Activated CD8-positive, alpha-beta T cell treated with anti-CD3 and anti-CD28 coated beads, Interleukin-2, amount 10 ng/mL, durations not matched to agents 7 days and 5 days (primary cell): Measurements from ENCODE around the gene STAG2. TPM values are rescaled to one million over a fixed set of nuclear protein-coding genes. Genes with fewer than 3 reads are reported as not detected.

Experiments used
- ATAC-seq: fragments of 150-1000 bp; cut with Tn5 transposase; one replicate; pipeline ENCODE4 v1.10.0; 2021; ENCODE audit warnings: moderate library complexity
- CTCF ChIA-PET: fragments of 350-600 bp; sonication (Branson Sonifier 250); formaldehyde crosslinking; loops from one replicate; lab custom pipeline; 2021; ENCODE audit warnings: antibody characterized with exemption; lab: Charles Lee
- POLR2A ChIA-PET: fragments of 350-600 bp; sonication (Branson Sonifier 250); formaldehyde crosslinking; loops from one replicate; lab custom pipeline; 2021; ENCODE audit warnings: antibody characterized with exemption; lab: Charles Lee
- DNase-seq: peaks from one replicate; pipeline ENCODE4 v3.0.0-alpha.2; 2020
- H3K27ac Mint-ChIP-seq: one replicate; pipeline ENCODE4 v1.8.0; 2021; ENCODE audit warnings: mild to moderate bottlenecking, mixed read lengths
- H3K27me3 Mint-ChIP-seq: one replicate; pipeline ENCODE4 v1.8.0; 2021; ENCODE audit warnings: low read depth, mixed read lengths
- H3K36me3 Mint-ChIP-seq: one replicate; pipeline ENCODE4 v1.8.0; 2021; ENCODE audit warnings: low read depth, mixed read lengths
- H3K4me1 Mint-ChIP-seq: one replicate; pipeline ENCODE4 v1.8.0; 2021; ENCODE audit warnings: low read depth, mixed read lengths
- H3K4me3 Mint-ChIP-seq: one replicate; pipeline ENCODE4 v1.8.0; 2021; ENCODE audit warnings: mild to moderate bottlenecking, mixed read lengths
- H3K9me3 Mint-ChIP-seq: one replicate; pipeline ENCODE4 v1.8.0; 2022; ENCODE audit warnings: mixed read lengths; ENCODE audit not compliant: insufficient read depth
- total RNA-seq, 2 experiments: library from RNA; stranded (reverse); gene quantifications; one replicate each; pipeline ENCODE4 v1.2.3, GENCODE V29; 2021

The STAG2 gene
- total RNA-seq, 2 experiments from 2014 or later = 87.3 to 94.9 TPM

DNA sequence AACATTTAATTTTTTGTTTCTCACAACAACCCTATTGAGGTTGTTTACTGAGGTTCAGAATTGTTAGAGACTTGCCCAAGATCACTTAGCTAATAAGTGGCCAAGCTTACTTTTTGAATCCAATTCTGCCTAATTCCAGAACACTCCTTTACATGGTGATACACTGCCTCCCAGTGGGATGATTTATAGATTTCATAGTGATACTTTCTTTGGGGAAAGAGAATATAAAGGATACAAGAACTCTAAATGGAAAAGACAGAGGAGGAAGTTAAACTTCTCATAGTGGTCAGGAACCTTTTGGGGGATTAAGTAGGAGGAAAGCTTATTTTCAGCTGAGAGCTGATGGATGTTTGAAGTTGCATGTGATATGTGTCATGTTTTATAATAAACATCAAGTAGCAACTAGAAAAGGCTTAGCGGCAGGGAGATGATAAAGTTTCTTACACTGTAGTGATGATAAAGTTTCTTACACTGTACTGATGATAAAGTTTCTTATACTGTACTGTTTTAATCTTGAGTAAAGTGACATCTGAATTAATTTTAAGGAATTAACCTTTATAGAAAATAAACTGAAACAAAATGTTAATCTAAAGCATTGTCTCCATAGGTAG is 15.3 kb downstream of the STAG2 start:
- H3K4me1 Mint-ChIP-seq = peaks cover 31% of the 10 kb centered on the region
- no peaks in the 10 kb centered on the region for H3K36me3 Mint-ChIP-seq
- no peak for DNase-seq
- H3K9me3 Mint-ChIP-seq = no peaks in the 10 kb centered on the region
- ATAC-seq = no peak
- ChIA-PET CTCF (interaction anchor here (0.6 to 1.0 kb wide), 2 partner anchors 14 to 41 kb away, joined by 3 to 4 read pairs; no protein-coding TSS in a partner anchor), POLR2A (interaction anchor here (1.0 kb wide), 1 partner anchor 14 kb away, joined by 6 read pairs; no protein-coding TSS in a partner anchor)
- no peak overlapping the region for H3K4me3 Mint-ChIP-seq
- H3K27me3 Mint-ChIP-seq = no peaks in the 10 kb centered on the region
- peak overlapping the region; percentile 43 for H3K27ac Mint-ChIP-seq

DNA sequence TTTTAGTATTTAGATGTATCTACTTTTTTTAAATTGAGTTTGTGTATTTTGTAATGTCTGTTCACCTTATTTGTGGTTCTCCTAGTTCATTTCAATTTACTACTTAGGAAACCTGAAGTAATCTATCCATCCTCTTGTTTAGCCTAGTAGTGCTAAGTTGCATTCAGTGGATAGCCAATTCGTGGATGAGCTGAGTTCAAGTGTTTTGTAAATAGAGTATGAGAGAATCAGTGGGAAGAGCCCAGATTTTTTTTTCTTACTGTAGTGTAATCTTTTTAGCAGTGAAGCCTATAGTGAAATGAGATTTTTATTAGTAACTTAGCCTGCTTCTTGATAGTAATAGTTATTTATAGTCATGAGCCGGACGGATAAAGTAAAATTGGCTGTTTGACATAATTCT is 21.7 kb downstream of the STAG2 start:
- H3K27me3 Mint-ChIP-seq = no peaks in the 10 kb centered on the region

DNA sequence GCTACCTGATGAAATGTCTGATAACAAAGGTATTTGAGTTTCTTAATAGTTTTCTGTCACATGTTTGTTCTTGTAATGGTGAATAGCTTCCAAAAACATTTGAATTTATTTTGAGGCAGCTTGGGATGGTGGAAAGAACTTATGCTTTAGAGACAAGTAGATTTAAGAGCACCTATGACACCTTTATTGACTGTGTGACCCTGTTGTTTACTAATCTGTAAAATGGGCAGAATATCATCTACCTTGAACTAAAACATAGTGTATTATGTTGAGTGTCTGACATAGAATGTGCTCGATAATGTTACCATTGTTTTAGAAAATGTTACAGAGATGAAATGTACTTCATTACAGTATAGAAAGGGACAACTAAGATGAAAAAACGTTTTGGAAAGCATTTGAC is 24.9 kb downstream of the STAG2 start:
- Mint-ChIP-seq H3K9me3 (no peaks in the 10 kb centered on the region), H3K4me1 (peaks cover 31% of the 10 kb centered on the region), H3K36me3 (peaks cover 6% of the 10 kb centered on the region), H3K27ac (no peak overlapping the region), H3K27me3 (no peaks in the 10 kb centered on the region), H3K4me3 (no peak overlapping the region)
- no peak for DNase-seq
- ATAC-seq = no peak
- ChIA-PET CTCF (no interaction called here), POLR2A (no interaction called here)

More for the DNA sequence above, 21.7 kb downstream of the STAG2 start:
- H3K27ac Mint-ChIP-seq = no peak overlapping the region
- H3K36me3 Mint-ChIP-seq = peaks cover 6% of the 10 kb centered on the region
- H3K9me3 Mint-ChIP-seq = no peaks in the 10 kb centered on the region
- ChIA-PET POLR2A (no interaction called here), CTCF (interaction anchor here (1.2 kb wide), 1 partner anchor 34 kb away, joined by 3 read pairs; no protein-coding TSS in a partner anchor)
- H3K4me1 Mint-ChIP-seq = peaks cover 28% of the 10 kb centered on the region
- no peak overlapping the region for H3K4me3 Mint-ChIP-seq
- DNase-seq = no peak
- ATAC-seq = no peak

DNA sequence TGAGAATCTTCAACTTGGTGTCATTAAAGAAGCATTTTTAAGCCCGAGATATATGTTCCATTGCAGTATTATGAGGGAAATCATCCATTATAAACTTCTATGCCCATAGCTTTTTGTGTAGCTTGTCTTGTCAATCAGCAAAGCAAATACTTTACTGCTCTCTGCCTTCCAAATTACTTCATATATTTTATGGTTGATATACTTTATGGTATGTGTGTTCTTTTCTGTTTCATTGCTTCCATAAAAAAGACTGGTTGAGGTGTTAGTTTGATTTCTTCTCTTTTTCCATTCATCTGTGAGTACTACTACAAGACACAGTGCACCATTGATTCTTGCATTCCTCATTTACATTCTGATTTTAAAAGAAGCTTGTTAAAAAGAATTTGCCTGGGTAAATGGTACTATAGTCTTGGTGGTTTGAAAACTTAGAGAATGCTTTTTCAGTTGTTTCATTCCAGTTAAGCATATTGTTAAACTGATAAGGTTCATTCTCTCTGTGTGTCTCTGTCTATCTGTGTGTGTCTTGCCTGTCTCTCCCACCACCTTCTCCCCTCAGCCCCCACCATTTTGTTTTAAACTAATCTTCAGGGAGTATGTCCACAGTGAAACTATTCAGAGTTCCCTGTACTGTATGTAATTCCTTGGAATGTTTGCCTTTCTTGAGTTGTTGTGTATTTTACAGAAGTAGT is 27.1 kb downstream of the STAG2 start:
- DNase-seq = no peak
- no peak overlapping the region for H3K4me3 Mint-ChIP-seq
- no peaks in the 10 kb centered on the region for H3K27me3 Mint-ChIP-seq
- H3K27ac Mint-ChIP-seq = no peak overlapping the region
- ChIA-PET POLR2A (no interaction called here), CTCF (no interaction called here)
- peaks cover 6% of the 10 kb centered on the region for H3K36me3 Mint-ChIP-seq
- H3K4me1 Mint-ChIP-seq = peaks cover 26% of the 10 kb centered on the region
- ATAC-seq = no peak
- H3K9me3 Mint-ChIP-seq = no peaks in the 10 kb centered on the region

DNA sequence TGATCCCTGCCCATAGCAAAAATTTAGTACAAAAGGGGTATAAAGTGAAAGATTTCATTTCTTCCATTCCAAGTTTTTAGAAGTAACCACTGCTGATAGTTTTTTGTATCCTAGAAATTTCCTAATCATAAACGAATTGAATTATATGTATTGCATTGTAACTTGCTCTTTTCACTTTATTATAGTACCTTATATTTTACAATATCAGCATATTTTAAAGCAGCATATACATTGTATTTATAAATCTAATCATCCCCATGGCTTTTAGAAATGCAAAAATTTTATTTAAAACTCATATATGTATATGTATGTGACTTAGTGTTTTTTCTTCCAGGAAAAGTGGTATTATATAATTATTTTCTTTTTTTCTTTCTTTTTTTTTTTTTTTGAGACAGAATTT is 27.7 kb downstream of the STAG2 start:
- H3K9me3 Mint-ChIP-seq = no peaks in the 10 kb centered on the region
- H3K4me1 Mint-ChIP-seq = peaks cover 27% of the 10 kb centered on the region
- ChIA-PET CTCF (no interaction called here), POLR2A (no interaction called here)
- H3K27me3 Mint-ChIP-seq = no peaks in the 10 kb centered on the region
- ATAC-seq = no peak
- H3K27ac Mint-ChIP-seq = no peak overlapping the region
- peaks cover 7% of the 10 kb centered on the region for H3K36me3 Mint-ChIP-seq
- H3K4me3 Mint-ChIP-seq = no peak overlapping the region
- no peak for DNase-seq

DNA sequence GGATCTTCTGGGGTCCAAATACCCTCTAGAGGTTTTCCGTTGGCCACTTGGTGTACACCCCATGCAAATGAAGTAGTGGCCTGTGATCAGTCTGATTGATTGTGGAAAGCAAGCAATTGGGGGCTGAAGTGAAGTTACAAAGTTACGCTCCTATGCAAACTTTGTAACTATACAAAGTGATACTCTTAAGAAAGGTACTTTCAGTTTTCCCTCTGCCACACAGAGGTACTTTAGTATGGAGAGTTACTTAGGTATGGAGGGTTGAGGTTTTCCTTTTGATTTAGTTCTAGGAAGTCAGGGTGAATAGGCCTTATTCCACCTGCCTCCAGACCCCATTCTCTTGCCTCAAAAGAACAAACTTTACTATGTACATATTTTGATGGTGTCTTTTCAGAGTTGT is 28.7 kb downstream of the STAG2 start:
- ATAC-seq (peak; percentile 42), DNase-seq (no peak)
- Mint-ChIP-seq H3K4me1 (peaks cover 32% of the 10 kb centered on the region), H3K27me3 (no peaks in the 10 kb centered on the region), H3K4me3 (peak overlapping the region; percentile 34), H3K9me3 (no peaks in the 10 kb centered on the region), H3K36me3 (peaks cover 11% of the 10 kb centered on the region), H3K27ac (no peak overlapping the region)
- POLR2A ChIA-PET = no interaction called here
- CTCF ChIA-PET = no interaction called here

DNA sequence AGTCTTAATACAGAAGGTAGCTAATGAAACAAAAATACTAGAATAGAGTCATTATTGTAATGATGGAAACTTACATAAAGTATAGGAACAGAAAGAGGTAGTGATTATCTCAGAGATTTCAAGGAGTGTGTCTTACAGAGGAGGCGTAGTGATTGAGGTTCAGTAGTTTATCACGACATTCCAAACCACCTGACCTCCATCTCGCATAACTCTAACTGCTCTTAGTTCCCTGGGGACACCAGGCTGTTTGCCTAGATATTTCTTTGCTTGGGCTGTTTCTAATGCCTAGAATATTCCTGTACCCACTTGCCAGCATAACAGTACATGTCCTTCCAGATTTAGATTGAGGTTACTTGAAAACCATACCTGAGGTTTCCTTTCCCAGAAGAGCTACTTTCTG is 29.1 kb downstream of the STAG2 start:
- Mint-ChIP-seq H3K27ac (no peak overlapping the region), H3K4me1 (peaks cover 32% of the 10 kb centered on the region), H3K4me3 (no peak overlapping the region), H3K27me3 (no peaks in the 10 kb centered on the region), H3K36me3 (peaks cover 11% of the 10 kb centered on the region), H3K9me3 (no peaks in the 10 kb centered on the region)
- CTCF ChIA-PET = no interaction called here
- peak; percentile 47 for ATAC-seq
- DNase-seq = no peak
- POLR2A ChIA-PET = no interaction called here

DNA sequence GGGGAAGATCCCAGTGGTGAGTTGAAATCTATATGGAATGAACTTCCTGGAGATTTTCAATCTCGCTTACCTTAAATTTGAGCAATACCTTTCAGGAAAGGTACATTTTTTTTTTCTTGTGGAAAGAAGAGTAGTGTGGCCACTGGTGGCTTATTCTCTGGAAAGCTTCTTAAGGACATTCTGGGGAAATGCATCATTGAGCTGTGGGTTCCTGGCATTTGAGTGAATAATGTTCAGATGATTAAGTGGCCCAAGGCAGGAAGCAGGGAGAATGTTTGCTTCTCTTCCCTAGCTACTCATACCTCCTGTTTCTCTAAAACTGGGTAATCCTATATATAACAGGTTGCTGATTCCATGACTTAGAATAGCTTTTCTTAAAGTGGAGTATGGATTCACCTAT is 31.8 kb downstream of the STAG2 start:
- POLR2A ChIA-PET = interaction anchor here (0.5 kb wide), 1 partner anchor 147 kb away, joined by 3 read pairs; no protein-coding TSS in a partner anchor
- no peak for ATAC-seq
- no peaks in the 10 kb centered on the region for H3K27me3 Mint-ChIP-seq
- peaks cover 28% of the 10 kb centered on the region for H3K4me1 Mint-ChIP-seq
- no peak overlapping the region for H3K4me3 Mint-ChIP-seq
- H3K36me3 Mint-ChIP-seq = peaks cover 13% of the 10 kb centered on the region
- H3K9me3 Mint-ChIP-seq = no peaks in the 10 kb centered on the region
- DNase-seq = no peak
- H3K27ac Mint-ChIP-seq = no peak overlapping the region
- CTCF ChIA-PET = no interaction called here

DNA sequence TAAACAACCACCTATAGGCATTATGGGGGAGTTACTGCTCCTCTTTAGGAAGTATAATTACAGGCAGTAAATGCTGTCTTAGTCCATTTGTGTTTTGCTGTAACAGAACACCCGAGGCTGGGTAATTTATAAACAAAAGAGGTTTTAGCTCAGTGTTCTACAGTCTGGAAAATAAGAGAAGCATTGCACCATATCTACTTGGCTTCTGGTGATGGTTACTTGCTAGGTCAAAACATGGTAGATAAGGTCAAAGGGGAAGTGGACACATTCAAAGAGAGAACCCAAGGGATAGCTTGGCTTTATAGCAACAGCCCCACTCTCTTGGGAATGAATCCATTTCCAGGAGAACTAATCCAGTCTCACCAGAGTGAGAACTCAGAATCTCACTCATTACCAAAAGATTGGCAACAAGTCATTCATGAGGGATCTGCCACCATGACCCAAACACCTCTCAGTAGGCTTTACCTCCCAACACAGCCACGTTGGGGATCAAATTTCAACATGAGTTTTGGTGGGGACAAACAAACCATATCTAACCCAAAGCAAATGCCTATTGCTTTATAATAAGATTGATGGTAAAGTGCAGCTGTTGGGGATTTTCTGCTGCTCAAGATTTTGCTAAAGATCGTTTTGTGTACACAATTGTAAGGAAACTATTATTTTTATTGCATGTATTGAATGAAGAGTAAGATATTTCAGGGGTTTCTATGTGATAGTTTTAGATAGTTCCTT is 32.6 kb downstream of the STAG2 start:
- no peak for ATAC-seq
- Mint-ChIP-seq H3K4me3 (no peak overlapping the region), H3K4me1 (peaks cover 22% of the 10 kb centered on the region), H3K27me3 (no peaks in the 10 kb centered on the region), H3K27ac (no peak overlapping the region), H3K36me3 (peaks cover 15% of the 10 kb centered on the region), H3K9me3 (no peaks in the 10 kb centered on the region)
- POLR2A ChIA-PET = interaction anchor here (0.5 kb wide), 1 partner anchor 148 kb away, joined by 3 read pairs; no protein-coding TSS in a partner anchor
- CTCF ChIA-PET = no interaction called here
- DNase-seq = no peak

DNA sequence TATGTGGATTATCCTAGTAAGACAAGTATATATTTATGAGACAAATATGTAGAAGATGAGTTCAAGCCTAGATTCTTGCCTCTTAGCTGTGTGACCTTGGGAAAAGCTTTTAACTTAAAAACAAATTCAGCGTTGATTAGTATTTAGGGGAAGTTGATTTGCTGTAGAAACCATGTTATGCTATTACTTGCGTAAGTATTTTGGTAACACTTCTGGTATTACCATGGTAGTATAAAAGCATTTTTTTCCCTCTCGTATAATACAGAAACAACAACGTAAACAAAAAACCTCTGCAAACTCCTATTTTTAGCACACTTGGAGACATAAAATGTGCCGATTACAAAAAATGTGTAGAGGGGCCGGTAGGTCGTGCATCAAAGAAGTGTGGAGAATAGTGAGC is 33.2 kb downstream of the STAG2 start:
- no peaks in the 10 kb centered on the region for H3K9me3 Mint-ChIP-seq
- no peak overlapping the region for H3K4me3 Mint-ChIP-seq
- ATAC-seq (no peak), DNase-seq (no peak)
- H3K4me1 Mint-ChIP-seq = peaks cover 22% of the 10 kb centered on the region
- H3K27me3 Mint-ChIP-seq = no peaks in the 10 kb centered on the region
- POLR2A ChIA-PET = no interaction called here
- CTCF ChIA-PET = no interaction called here
- H3K36me3 Mint-ChIP-seq = peaks cover 16% of the 10 kb centered on the region
- H3K27ac Mint-ChIP-seq = no peak overlapping the region

DNA sequence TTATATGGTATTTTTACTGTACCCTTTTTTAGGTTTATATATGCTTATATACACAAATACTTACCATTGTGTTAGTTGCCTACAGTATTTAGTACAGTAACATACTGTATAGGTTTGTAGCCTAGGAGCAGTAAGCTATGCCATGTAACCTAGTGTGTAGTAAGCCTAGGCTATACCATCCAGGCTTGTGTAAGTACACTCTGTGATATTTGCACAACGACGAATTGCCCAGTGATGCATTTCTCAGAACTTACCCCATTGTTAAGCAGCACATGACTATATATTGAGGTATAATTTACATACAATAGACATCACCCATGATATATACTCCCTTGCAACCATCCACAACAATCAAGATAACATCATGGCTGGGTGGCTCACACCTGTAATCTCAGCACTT is 40.1 kb downstream of the STAG2 start:
- Mint-ChIP-seq H3K4me3 (no peak overlapping the region), H3K4me1 (peaks cover 16% of the 10 kb centered on the region), H3K36me3 (peaks cover 12% of the 10 kb centered on the region), H3K9me3 (no peaks in the 10 kb centered on the region), H3K27me3 (no peaks in the 10 kb centered on the region), H3K27ac (no peak overlapping the region)
- no peak for ATAC-seq
- no peak for DNase-seq
- ChIA-PET CTCF (no interaction called here), POLR2A (no interaction called here)

DNA sequence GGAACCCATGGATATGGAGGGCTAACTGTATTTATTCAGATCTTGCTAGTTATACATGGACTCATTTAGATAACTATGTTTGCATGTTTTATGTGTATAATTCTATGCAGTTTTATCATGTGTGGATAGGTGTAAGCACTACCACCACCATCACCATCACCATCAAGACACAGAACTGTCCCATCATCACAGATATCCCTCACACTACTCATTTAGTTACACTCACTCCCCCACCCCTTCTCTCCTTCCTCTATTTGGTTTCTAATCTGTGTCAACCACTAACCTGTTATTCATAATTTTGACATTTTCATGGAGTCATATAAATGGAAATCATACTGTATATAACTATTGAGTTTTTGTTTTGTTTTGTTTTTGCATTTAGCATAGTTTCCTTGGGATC is 43.7 kb downstream of the STAG2 start:
- ATAC-seq = no peak
- ChIA-PET CTCF (no interaction called here), POLR2A (no interaction called here)
- peaks cover 27% of the 10 kb centered on the region for H3K4me1 Mint-ChIP-seq
- no peaks in the 10 kb centered on the region for H3K9me3 Mint-ChIP-seq
- no peak overlapping the region for H3K4me3 Mint-ChIP-seq
- no peak for DNase-seq
- H3K27me3 Mint-ChIP-seq = no peaks in the 10 kb centered on the region
- H3K36me3 Mint-ChIP-seq = peaks cover 15% of the 10 kb centered on the region
- H3K27ac Mint-ChIP-seq = no peak overlapping the region
